Adrenal gland (tissue), 5 donors: ENCODE results near the gene SPTBN4.

Experiments used
- POLR2A ChIP-seq, 2 donors: fragments of 450-650 bp; IDR thresholded peaks; one replicate each; pipeline ENCODE4 v1.6.1; 2017; ENCODE audit warnings: antibody characterized with exemption in 2 of 2, mild to moderate bottlenecking in 2 of 2, moderate library complexity in 1 of 2
- TF ChIP-seq, protein P1 (sequence below), 6 experiments: fragments of 450-650 bp in 4 of 6; fragments of 200-600 bp in 2 of 6; sonication (generic) in 1 of 6; IDR thresholded peaks; 1 replicate in 5 of 6; 2 replicates in 1 of 6; pipeline versions ENCODE4 v1.5.1 to v1.8.0; 2016 to 2021; ENCODE audit warnings: antibody characterized with exemption in 6 of 6, mild to moderate bottlenecking in 2 of 6, moderate library complexity in 1 of 6
- donor health status: DM: no; HTN: no; CAD: no.

DNA sequence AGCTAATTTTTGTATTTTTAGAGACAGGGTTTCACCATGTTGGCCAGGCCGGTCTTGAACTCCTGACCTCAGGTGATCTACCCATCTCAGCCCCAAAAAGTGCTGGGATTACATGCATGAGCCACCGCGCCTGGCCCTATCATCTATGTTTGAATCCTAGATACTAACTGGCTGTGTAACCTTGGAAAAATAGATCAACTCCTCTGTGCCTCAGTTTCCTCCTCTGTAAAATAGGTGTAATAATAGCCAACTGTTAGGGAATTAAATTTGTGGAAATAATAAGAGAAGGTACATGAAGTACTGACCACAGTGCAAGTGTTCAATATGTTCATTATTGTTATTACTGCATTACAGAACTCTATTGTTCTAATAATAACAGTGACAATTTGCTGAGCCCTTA is 4.3 kb downstream of the SPTBN4 start:
- no peak for TF ChIP-seq POLR2A (IDR thresholded peaks at IDR 0.05)
- TF ChIP-seq, protein P1, sequence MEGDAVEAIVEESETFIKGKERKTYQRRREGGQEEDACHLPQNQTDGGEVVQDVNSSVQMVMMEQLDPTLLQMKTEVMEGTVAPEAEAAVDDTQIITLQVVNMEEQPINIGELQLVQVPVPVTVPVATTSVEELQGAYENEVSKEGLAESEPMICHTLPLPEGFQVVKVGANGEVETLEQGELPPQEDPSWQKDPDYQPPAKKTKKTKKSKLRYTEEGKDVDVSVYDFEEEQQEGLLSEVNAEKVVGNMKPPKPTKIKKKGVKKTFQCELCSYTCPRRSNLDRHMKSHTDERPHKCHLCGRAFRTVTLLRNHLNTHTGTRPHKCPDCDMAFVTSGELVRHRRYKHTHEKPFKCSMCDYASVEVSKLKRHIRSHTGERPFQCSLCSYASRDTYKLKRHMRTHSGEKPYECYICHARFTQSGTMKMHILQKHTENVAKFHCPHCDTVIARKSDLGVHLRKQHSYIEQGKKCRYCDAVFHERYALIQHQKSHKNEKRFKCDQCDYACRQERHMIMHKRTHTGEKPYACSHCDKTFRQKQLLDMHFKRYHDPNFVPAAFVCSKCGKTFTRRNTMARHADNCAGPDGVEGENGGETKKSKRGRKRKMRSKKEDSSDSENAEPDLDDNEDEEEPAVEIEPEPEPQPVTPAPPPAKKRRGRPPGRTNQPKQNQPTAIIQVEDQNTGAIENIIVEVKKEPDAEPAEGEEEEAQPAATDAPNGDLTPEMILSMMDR (IDR thresholded peaks at IDR 0.05) = no peak
